ENCODE measurements around the gene DRD2.

DNA sequence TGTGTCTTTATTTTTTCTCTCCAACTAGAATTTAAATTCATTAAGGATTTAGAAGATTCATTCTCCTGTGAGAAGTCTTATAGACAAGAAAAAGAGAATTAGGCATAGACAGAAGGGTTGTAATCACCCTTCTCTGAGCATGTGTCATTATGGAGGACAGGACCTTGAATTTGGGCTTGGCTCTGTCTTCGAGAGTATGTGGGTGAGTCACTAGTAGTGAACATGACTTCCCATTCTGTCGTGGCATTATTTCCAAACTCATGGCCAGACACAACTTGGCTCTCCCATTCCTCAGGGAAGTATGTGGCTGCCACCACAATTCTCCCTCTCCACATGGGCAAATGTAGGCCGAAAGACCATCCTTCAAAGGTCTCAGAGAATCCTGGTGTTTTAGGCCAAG, 101.9 kb downstream of the DRD2 start:
- TF ChIP-seq, protein P1, sequence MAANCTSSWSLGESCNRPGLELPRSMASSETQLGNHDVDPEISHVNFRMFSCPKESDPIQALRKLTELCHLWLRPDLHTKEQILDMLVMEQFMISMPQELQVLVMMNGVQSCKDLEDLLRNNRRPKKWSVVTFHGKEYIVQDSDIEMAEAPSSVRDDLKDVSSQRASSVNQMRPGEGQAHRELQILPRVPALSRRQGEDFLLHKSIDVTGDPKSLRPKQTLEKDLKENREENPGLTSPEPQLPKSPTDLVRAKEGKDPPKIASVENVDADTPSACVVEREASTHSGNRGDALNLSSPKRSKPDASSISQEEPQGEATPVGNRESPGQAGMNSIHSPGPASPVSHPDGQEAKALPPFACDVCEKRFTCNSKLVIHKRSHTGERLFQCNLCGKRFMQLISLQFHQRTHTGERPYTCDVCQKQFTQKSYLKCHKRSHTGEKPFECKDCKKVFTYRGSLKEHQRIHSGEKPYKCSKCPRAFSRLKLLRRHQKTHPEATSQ (tag by site-specific recombination; IDR thresholded peaks at IDR 0.05), result no peak
- TF ChIP-seq, protein P2, sequence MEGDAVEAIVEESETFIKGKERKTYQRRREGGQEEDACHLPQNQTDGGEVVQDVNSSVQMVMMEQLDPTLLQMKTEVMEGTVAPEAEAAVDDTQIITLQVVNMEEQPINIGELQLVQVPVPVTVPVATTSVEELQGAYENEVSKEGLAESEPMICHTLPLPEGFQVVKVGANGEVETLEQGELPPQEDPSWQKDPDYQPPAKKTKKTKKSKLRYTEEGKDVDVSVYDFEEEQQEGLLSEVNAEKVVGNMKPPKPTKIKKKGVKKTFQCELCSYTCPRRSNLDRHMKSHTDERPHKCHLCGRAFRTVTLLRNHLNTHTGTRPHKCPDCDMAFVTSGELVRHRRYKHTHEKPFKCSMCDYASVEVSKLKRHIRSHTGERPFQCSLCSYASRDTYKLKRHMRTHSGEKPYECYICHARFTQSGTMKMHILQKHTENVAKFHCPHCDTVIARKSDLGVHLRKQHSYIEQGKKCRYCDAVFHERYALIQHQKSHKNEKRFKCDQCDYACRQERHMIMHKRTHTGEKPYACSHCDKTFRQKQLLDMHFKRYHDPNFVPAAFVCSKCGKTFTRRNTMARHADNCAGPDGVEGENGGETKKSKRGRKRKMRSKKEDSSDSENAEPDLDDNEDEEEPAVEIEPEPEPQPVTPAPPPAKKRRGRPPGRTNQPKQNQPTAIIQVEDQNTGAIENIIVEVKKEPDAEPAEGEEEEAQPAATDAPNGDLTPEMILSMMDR (tag by site-specific recombination; IDR thresholded peaks at IDR 0.05), result no peak
- no peak for TF ChIP-seq ZNF175 (tag by site-specific recombination; IDR thresholded peaks at IDR 0.05)
- TF ChIP-seq, protein P3, sequence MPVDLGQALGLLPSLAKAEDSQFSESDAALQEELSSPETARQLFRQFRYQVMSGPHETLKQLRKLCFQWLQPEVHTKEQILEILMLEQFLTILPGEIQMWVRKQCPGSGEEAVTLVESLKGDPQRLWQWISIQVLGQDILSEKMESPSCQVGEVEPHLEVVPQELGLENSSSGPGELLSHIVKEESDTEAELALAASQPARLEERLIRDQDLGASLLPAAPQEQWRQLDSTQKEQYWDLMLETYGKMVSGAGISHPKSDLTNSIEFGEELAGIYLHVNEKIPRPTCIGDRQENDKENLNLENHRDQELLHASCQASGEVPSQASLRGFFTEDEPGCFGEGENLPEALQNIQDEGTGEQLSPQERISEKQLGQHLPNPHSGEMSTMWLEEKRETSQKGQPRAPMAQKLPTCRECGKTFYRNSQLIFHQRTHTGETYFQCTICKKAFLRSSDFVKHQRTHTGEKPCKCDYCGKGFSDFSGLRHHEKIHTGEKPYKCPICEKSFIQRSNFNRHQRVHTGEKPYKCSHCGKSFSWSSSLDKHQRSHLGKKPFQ (tag by site-specific recombination; IDR thresholded peaks at IDR 0.05), result no peak
- TF ChIP-seq WT1 (tag by site-specific recombination; IDR thresholded peaks at IDR 0.05), result no peak
- TF ChIP-seq, protein P4, sequence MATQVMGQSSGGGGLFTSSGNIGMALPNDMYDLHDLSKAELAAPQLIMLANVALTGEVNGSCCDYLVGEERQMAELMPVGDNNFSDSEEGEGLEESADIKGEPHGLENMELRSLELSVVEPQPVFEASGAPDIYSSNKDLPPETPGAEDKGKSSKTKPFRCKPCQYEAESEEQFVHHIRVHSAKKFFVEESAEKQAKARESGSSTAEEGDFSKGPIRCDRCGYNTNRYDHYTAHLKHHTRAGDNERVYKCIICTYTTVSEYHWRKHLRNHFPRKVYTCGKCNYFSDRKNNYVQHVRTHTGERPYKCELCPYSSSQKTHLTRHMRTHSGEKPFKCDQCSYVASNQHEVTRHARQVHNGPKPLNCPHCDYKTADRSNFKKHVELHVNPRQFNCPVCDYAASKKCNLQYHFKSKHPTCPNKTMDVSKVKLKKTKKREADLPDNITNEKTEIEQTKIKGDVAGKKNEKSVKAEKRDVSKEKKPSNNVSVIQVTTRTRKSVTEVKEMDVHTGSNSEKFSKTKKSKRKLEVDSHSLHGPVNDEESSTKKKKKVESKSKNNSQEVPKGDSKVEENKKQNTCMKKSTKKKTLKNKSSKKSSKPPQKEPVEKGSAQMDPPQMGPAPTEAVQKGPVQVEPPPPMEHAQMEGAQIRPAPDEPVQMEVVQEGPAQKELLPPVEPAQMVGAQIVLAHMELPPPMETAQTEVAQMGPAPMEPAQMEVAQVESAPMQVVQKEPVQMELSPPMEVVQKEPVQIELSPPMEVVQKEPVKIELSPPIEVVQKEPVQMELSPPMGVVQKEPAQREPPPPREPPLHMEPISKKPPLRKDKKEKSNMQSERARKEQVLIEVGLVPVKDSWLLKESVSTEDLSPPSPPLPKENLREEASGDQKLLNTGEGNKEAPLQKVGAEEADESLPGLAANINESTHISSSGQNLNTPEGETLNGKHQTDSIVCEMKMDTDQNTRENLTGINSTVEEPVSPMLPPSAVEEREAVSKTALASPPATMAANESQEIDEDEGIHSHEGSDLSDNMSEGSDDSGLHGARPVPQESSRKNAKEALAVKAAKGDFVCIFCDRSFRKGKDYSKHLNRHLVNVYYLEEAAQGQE (tag by site-specific recombination; IDR thresholded peaks at IDR 0.05), result no peak
- TF ChIP-seq ZSCAN16 (tag by site-specific recombination; IDR thresholded peaks at IDR 0.05), result no peak
- no peak for TF ChIP-seq ZNF549 (tag by site-specific recombination; IDR thresholded peaks at IDR 0.05)
- TF ChIP-seq ZFP3 (tag by site-specific recombination; IDR thresholded peaks at IDR 0.05; ENCODE audit: low read depth), result no peak
- TF ChIP-seq, protein P5, sequence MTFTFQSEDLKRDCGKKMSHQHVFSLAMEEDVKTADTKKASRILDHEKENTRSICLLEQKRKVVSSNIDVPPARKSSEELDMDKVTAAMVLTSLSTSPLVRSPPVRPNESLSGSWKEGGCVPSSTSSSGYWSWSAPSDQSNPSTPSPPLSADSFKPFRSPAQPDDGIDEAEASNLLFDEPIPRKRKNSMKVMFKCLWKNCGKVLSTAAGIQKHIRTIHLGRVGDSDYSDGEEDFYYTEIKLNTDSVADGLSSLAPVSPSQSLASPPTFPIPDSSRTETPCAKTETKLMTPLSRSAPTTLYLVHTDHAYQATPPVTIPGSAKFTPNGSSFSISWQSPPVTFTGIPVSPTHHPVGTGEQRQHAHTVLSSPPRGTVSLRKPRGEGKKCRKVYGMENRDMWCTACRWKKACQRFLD (tag by site-specific recombination; IDR thresholded peaks at IDR 0.05), result no peak
- TF ChIP-seq GLIS2 (tag by site-specific recombination; IDR thresholded peaks at IDR 0.05), result no peak

All from HEK293 (cell line).